ENCODE data around the gene HOXA3. TPM values are rescaled to one million over a fixed set of nuclear protein-coding genes. Genes with fewer than 3 reads are reported as not detected.

The HOXA3 gene
- total RNA-seq, 1 experiment from 2014 or later, result 4.7 TPM

GRCh38 chr7:27143950-27144780, 8.2 kb downstream of the HOXA3 start:
- DNase-seq (ENCODE audit: low read depth), result no peak

GRCh38 chr7:27143023-27143949, 9.1 kb downstream of the HOXA3 start, which contains the start of gene HOXA5:
Gene HOXA5 (minus strand): TSS chr7:27143681. CDS start chr7:27143607, 74 bp downstream.
- DNase-seq (ENCODE audit: low read depth), result peak; percentile 92

GRCh38 chr7:27142580-27143022, 9.8 kb downstream of the HOXA3 start:
- DNase-seq (ENCODE audit: low read depth), result no peak

- no peak for DNase-seq (ENCODE audit: low read depth)
Measured at GRCh38 chr7:27141923-27142579, 10.3 kb downstream of the HOXA3 start.

GRCh38 chr7:27141137-27141922, 11.1 kb downstream of the HOXA3 start:
- no peak for DNase-seq (ENCODE audit: low read depth)

- DNase-seq (ENCODE audit: low read depth), result no peak
Measured at GRCh38 chr7:27140126-27140857, 12.1 kb downstream of the HOXA3 start.

GRCh38 chr7:27139334-27140125, 12.9 kb downstream of the HOXA3 start:
- peak; percentile 66 for DNase-seq (ENCODE audit: low read depth)

GRCh38 chr7:27138985-27139333, 13.4 kb downstream of the HOXA3 start:
- no peak for DNase-seq (ENCODE audit: low read depth)

GRCh38 chr7:27138472-27138871, 13.9 kb downstream of the HOXA3 start:
- DNase-seq (ENCODE audit: low read depth), result no peak

GRCh38 chr7:27137640-27138315, 14.6 kb downstream of the HOXA3 start:
- no peak for DNase-seq (ENCODE audit: low read depth)

GRCh38 chr7:27134392-27134791, 18.0 kb downstream of the HOXA3 start:
- peak; percentile 98 for DNase-seq (ENCODE audit: low read depth)

- no peak for DNase-seq (ENCODE audit: low read depth)
Measured at GRCh38 chr7:27133409-27134231, 18.8 kb downstream of the HOXA3 start.

GRCh38 chr7:27132978-27133377, 19.4 kb downstream of the HOXA3 start:
- DNase-seq (ENCODE audit: low read depth), result no peak

GRCh38 chr7:27132214-27132613, 20.2 kb downstream of the HOXA3 start:
- no peak for DNase-seq (ENCODE audit: low read depth)

GRCh38 chr7:27131390-27131819, 21.0 kb downstream of the HOXA3 start:
- no peak for DNase-seq (ENCODE audit: low read depth)

GRCh38 chr7:27130540-27131389, 21.6 kb downstream of the HOXA3 start, which contains the start of gene HOXA4:
Gene HOXA4 (minus strand): TSS chr7:27130757. CDS start chr7:27130733, 24 bp downstream.
- DNase-seq (ENCODE audit: low read depth), result peak; percentile 93

Data from RPMI7951 (cell line).